Endothelial cell (in vitro differentiated cells): ENCODE data around the gene DNAJC5. TPM values are rescaled to one million over a fixed set of nuclear protein-coding genes. Genes with fewer than 3 reads are reported as not detected.
"Not testable (repeated sequence)": the region's sequence is repeated elsewhere in the genome, so short reads cannot be mapped to it uniquely, and the experiment has no call there.

Experiments used
- DNase-seq: peaks from one replicate; pipeline ENCODE4 v3.0.0; 2021; ENCODE audit warnings: low spot score
- H3K27ac Mint-ChIP-seq: one replicate; pipeline ENCODE4 v1.8.0; 2021; ENCODE audit warnings: mixed read lengths, inconsistent platforms; ENCODE audit not compliant: unreplicated experiment
- H3K27me3 Mint-ChIP-seq: one replicate; pipeline ENCODE4 v1.8.0; 2021; ENCODE audit warnings: mild to moderate bottlenecking, moderate library complexity, mixed read lengths, inconsistent platforms; ENCODE audit not compliant: unreplicated experiment
- H3K36me3 Mint-ChIP-seq: one replicate; pipeline ENCODE4 v1.8.0; 2021; ENCODE audit warnings: mild to moderate bottlenecking, low read depth, mixed read lengths, inconsistent platforms; ENCODE audit not compliant: unreplicated experiment
- H3K4me1 Mint-ChIP-seq: one replicate; pipeline ENCODE4 v1.8.0; 2021; ENCODE audit warnings: mild to moderate bottlenecking, mixed read lengths, inconsistent platforms; ENCODE audit not compliant: unreplicated experiment
- H3K4me3 Mint-ChIP-seq: one replicate; pipeline ENCODE4 v1.8.0; 2021; ENCODE audit warnings: mild to moderate bottlenecking, mixed read lengths, inconsistent platforms; ENCODE audit not compliant: unreplicated experiment
- H3K9me3 Mint-ChIP-seq: one replicate; pipeline ENCODE4 v1.8.0; 2021; ENCODE audit warnings: mixed read lengths, inconsistent platforms; ENCODE audit not compliant: unreplicated experiment
- CTCF ChIP-seq: fragments of 200-600 bp; sonication (generic); IDR thresholded peaks from one replicate; pipeline ENCODE4 v1.5.0; 2021; ENCODE audit warnings: antibody characterized with exemption; ENCODE audit not compliant: unreplicated experiment
- total RNA-seq: library from RNA; stranded (reverse); fragmentation: NEBNext Ultra II Directional; extraction: Animal tissue kit (Norgen Biotek cat#: 25700); gene quantifications from one replicate; pipeline ENCODE4 v1.2.1, GENCODE V29; 2021; ENCODE audit not compliant: unreplicated experiment

Gene DNAJC5
- total RNA-seq, 1 donor from 2014 or later, result 54.4 TPM

DNA sequence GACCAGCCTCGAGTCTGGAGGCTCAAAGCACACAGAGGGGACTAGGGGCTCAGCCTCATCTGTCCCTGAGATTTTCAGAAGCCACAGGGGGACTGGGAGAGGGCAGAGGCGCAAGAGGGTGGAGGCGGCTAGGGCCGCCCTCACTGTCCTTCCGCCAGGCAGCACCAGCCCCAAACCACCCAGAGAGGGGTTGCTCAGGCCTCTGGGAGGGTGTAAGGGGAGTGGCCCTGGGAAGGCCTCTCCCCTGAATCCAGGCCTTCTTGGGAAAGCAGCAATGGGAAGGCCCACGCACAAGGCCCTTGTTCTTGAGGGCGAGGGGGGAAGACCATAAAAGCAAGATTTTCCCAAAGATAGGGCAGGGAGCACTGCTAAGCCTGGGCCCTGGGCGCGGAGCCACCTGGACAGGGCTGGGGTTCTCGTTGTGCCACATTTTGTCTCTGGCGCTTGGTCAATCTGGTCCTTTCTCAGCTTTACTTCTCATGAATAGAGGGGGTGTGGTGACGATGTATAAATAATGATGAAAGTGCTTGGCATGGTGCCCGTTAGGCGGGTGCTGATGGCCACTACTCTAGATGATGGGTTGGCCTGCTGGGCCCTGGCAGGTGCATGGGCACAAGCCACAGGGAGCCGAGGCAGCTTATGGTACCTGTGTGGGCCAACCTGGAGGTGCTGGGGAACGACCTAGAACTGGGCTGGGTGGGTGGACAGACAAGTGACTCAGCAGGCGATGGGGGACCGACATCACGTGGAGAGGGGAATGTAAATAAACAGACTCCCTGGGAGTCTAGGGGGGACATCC is 79.7 kb downstream of the DNAJC5 start:
- Mint-ChIP-seq H3K4me1 (peaks cover 15% of the 10 kb centered on the region), H3K27ac (peak overlapping the region; percentile 42), H3K9me3 (no peaks in the 10 kb centered on the region), H3K4me3 (peak overlapping the region; percentile 79), H3K36me3 (peaks cover 10% of the 10 kb centered on the region), H3K27me3 (peaks cover 5% of the 10 kb centered on the region)
- no peak for DNase-seq
- TF ChIP-seq CTCF, result no peak

GRCh38 chr20:63976511-63976910 is 81.6 kb downstream of the DNAJC5 start:
- peaks cover 15% of the 10 kb centered on the region for H3K36me3 Mint-ChIP-seq
- H3K9me3 Mint-ChIP-seq, H3K27ac Mint-ChIP-seq, DNase-seq: not testable (repeated sequence)
- H3K4me1 Mint-ChIP-seq, result peaks cover 28% of the 10 kb centered on the region
- H3K27me3 Mint-ChIP-seq, result peaks cover 13% of the 10 kb centered on the region
- H3K4me3 Mint-ChIP-seq, result peak overlapping the region; percentile 43

GRCh38 chr20:63976980-63977738 is 82.2 kb downstream of the DNAJC5 start:
- Mint-ChIP-seq H3K27ac (no peak overlapping the region), H3K4me3 (peak overlapping the region; percentile 43)

DNA sequence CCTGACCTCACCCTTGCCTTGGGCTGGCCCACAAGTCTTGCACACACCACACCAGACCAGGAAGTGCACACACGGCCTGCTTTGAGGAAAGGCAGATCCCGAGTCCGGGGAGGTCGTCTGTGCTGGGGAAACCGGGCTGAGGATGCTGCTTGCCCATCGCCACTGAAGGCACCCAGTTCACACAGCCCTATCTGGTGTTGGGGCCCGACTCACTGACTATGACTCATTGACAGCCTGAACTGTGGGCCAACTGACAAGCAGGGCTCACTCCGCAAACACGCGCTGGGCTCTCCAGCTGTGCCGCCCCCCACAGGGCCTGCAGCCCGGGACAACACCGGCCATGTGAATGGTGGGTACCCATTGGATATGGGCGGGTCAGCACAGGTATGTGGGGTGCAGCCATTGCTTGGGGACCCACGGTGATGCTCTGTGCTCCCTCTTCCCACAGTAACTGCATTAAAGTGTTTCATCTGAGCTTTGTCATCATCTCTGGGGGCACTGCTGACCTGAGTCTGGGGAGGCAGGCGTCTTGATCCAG is 82.9 kb downstream of the DNAJC5 start:
- no peak for TF ChIP-seq CTCF
- DNase-seq, result no peak
- peaks cover 31% of the 10 kb centered on the region for H3K4me1 Mint-ChIP-seq
- peaks cover 18% of the 10 kb centered on the region for H3K36me3 Mint-ChIP-seq
- H3K27ac Mint-ChIP-seq, result no peak overlapping the region
- no peaks in the 10 kb centered on the region for H3K9me3 Mint-ChIP-seq
- no peak overlapping the region for H3K4me3 Mint-ChIP-seq
- H3K27me3 Mint-ChIP-seq, result peaks cover 12% of the 10 kb centered on the region

More at GRCh38 chr20:63976980-63977738, 82.2 kb downstream of the DNAJC5 start:
- Mint-ChIP-seq H3K27me3 (peaks cover 13% of the 10 kb centered on the region), H3K9me3 (no peaks in the 10 kb centered on the region), H3K4me1 (peaks cover 32% of the 10 kb centered on the region), H3K36me3 (peaks cover 15% of the 10 kb centered on the region)
- TF ChIP-seq CTCF, result no peak
- DNase-seq, result no peak

DNA sequence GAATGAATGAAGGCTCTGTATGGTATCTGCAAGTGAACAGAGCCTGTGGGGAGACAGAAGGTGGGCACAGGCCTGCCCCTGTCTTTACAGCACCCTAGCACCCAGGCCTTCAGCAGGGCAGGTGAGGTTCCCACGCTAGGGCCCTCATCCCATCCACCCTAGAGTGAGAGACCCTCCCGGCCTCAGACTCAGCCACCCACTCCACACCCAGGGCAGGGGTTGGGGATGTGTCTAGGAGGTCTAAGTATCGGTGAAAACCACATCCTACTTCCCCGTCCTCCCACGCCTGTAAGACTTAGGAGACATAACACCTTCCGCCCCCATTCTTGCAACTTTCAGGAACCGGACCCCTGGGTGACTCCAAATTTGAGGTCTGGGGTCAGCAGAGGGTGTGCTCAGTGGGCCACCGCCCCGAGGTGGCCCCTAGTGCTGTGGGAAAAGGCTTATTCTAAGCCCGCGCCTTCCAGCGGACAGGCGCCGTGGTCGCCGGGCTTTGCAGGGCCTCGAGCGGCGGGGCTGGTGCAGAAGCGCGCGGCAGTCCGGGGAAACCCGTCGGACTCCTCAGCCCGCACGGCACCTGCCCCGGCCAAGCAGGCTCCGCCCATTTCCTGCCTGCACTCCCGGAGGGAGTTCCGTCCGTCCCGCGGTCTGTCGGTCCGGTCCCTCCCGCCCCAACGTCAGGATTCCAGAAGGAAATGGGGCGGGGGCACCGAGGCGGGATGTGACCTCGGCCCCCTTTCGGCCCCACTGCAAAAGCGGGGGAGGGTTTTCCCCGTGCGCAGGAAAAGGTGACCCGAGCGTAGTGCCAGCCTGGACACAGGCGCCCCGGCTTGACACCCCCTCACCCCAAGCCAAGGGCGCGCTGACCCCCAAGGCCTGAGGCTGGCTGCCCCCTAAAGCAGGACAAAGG is 83.6 kb downstream of the DNAJC5 start:
- Mint-ChIP-seq H3K36me3 (peaks cover 13% of the 10 kb centered on the region), H3K27me3 (peaks cover 12% of the 10 kb centered on the region), H3K9me3 (no peaks in the 10 kb centered on the region), H3K4me1 (peaks cover 30% of the 10 kb centered on the region), H3K4me3 (peak overlapping the region; percentile 85), H3K27ac (peak overlapping the region; percentile 67)
- peak; percentile 66 for DNase-seq
- TF ChIP-seq CTCF, result no peak
